NB4 (cell line): Measurements from ENCODE around the gene ANKRD18A.

Source experiments
- DNase-seq: peaks from one replicate; pipeline ENCODE4 v3.0.0; 2010; ENCODE audit warnings: low read depth
- H3K4me3 ChIP-seq: one replicate; pipeline ENCODE4 v1.5.1; 2011; ENCODE audit warnings: mild to moderate bottlenecking, low read depth, low read length, moderate library complexity
- CTCF ChIP-seq: IDR thresholded peaks from one replicate; pipeline ENCODE4 v1.5.1; 2012; ENCODE audit warnings: low read depth, low read length
- MAX ChIP-seq: IDR thresholded peaks from 2 replicates; pipeline ENCODE4 v1.6.1; 2011; ENCODE audit warnings: low read depth, low read length
- MYC ChIP-seq: IDR thresholded peaks from 2 replicates; pipeline ENCODE4 v1.6.1; 2011; ENCODE audit warnings: low read depth, low read length
- POLR2A ChIP-seq: IDR thresholded peaks from 2 replicates; pipeline ENCODE4 v1.6.1; 2011; ENCODE audit warnings: mild to moderate bottlenecking; ENCODE audit not compliant: insufficient read length; ENCODE audit errors: extremely low read depth

Gene ANKRD18A

GRCh38 chr9:38652044-38652443 is 31.6 kb upstream of the ANKRD18A start:
- H3K4me3 ChIP-seq = no peak overlapping the region
- TF ChIP-seq MAX (no peak), CTCF (no peak)
- no peak for DNase-seq

GRCh38 chr9:38651400-38652042 is 31.1 kb upstream of the ANKRD18A start:
- no peak for TF ChIP-seq MAX
- no peak for DNase-seq
- H3K4me3 ChIP-seq = no peak overlapping the region

- no peak for TF ChIP-seq CTCF
- no peak for TF ChIP-seq MAX
- TF ChIP-seq POLR2A = no peak
- no peak for TF ChIP-seq MYC
- H3K4me3 ChIP-seq = no peak overlapping the region
- no peak for DNase-seq
These were observed 30.2 kb upstream of the ANKRD18A start for GRCh38 chr9:38650564-38650963.

GRCh38 chr9:38649731-38650363 is 29.5 kb upstream of the ANKRD18A start:
- no peak for TF ChIP-seq MAX
- no peak for TF ChIP-seq POLR2A
- TF ChIP-seq CTCF = no peak
- TF ChIP-seq MYC = no peak
- no peak for DNase-seq
- no peak overlapping the region for H3K4me3 ChIP-seq

GRCh38 chr9:38644601-38645000 is 24.2 kb upstream of the ANKRD18A start:
- no peak for DNase-seq
- no peak for TF ChIP-seq POLR2A
- no peak for TF ChIP-seq MAX
- TF ChIP-seq MYC = no peak
- no peak for TF ChIP-seq CTCF
- no peak overlapping the region for H3K4me3 ChIP-seq

GRCh38 chr9:38643815-38644173 is 23.4 kb upstream of the ANKRD18A start:
- no peak overlapping the region for H3K4me3 ChIP-seq
- DNase-seq = no peak

More at GRCh38 chr9:38643815-38644173, 23.4 kb upstream of the ANKRD18A start:
- TF ChIP-seq MAX = no peak
- no peak for TF ChIP-seq MYC
- TF ChIP-seq POLR2A = no peak
- TF ChIP-seq CTCF = no peak
